Non-pigmented ciliary epithelial cell (primary cell): ENCODE data around the gene TMEM167B.
"Not testable (repeated sequence)": the region's sequence is repeated elsewhere in the genome, so short reads cannot be mapped to it uniquely, and the experiment has no call there.

Experiments
- DNase-seq: peaks from one replicate; pipeline ENCODE4 v3.0.0-alpha.2; 2010; ENCODE audit warnings: low read depth

The TMEM167B gene

DNA sequence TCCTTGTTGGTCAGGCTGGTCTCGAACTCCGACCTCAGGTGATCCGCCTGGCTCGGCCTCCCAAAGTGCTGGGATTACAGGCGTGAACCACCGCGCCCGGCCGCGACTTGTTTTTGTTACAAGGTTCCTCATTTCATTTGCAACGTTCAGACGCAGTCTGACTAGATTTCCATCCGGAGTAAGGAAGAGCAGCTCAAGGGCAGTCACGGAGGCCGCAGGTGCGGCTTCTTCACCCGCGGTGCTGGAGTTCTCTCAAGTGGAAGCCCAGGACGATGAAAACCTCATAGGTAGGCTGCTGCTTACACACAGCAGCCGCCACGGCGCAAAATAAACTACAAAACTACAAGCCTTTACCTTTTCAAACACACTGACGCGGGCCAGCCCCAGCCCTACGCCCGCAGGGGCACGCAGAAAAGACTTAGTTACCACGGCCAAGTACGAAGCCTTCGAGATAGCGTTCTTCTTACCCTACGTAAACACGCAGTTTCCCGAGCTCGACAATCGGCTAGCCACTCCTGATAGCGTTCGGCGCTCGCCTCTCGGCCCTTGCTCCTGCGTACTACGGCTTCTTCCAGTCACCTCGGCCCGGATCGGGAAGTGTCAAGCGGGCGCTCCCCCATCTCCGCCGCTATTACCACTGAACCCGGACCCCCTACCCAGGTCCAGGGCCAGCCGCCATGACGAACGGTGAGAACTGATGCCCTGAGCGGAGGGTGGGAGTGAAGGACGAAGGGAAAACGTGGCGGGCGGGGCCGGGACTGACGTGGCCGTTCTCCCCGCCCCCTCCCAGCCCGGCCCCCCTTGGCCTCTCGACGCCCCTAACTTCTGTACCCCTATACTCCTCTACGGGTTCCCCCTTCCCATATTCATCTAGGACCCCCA, at the start of gene TMEM167B:
Gene TMEM167B (plus strand): TSS at position 569 of the 882 bp plus-strand sequence. CDS start 109 bp downstream, at position 678.
- peak; percentile 87 for DNase-seq

DNA sequence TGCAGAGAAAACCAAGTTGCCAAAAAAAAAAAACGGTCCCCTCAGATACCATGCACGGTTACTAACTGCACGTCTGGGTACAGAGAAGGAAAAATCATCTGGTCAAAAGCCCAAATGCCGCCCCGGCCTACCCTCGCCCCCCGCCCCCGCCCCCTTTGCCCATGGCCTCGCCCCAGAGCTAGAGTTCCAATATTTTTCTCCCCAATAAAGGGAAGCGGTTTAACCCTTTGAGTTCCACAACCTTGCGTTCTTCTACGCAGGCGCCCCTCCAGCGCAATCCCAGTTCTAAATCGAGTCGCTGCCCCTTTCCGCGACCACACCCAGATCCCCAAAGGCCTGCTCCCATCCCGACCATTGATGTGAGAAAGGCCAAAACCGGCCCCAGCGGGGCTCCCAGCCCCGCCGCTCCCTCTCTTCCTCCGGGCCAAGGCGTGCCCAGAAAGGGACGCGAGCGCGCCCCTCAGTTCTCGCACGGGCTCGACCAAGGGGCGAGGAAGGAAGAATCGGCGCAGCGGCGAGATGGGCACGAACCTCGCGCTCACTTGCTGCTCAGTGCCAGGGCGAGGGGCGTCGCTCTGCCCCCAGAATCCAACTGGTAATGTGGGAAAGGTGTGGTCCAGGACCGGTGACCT, 49.5 kb upstream of the TMEM167B start:
- DNase-seq, result no peak

DNA sequence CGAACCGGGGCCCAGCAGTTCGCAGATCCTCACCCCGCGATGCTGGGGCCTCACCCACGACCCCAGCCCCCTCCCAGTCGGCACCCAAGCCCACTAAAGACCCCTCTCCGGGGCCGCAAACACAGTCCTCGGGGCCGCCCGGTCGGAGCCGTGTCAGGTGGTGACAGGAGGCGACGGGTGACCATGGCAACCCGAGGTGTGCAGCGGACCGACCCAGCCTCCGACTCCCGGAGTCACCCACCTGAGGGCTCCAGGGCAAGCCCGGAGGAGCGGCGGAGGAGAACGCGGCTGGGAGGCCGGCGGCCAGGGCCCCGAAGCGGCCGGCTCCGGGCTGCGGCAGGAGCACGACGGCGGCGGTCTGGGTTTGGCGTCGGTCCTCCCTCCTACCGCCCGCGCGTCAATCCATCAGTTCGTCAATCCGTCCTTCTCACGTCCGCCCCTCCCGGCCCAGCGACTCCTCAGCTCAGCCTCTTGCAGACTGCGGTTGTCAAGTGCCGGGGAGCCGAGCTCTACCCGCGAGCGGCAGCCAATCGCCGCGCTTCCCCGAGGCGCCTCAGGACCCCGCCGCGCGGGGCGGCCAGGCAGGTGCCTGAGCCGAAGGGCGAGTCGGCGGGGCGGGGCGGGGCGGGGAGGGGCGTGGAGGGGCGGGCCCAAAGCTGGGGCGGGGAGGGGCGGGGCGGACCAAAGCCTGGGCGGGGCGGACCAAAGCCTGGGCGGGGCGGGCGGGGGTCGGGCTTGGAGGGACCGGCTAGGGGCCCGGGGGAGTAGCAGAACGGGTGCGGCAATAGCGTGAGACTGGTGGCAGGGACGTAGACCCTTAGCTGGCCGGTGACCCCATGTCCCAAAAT, 48.7 kb upstream of the TMEM167B start, which contains the start of gene WDR47:
Gene WDR47 (minus strand): TSS at position 482 of the 848 bp plus-strand sequence. CDS start 18,590 bp downstream, outside the sequence.
- peak; percentile 80 for DNase-seq

DNA sequence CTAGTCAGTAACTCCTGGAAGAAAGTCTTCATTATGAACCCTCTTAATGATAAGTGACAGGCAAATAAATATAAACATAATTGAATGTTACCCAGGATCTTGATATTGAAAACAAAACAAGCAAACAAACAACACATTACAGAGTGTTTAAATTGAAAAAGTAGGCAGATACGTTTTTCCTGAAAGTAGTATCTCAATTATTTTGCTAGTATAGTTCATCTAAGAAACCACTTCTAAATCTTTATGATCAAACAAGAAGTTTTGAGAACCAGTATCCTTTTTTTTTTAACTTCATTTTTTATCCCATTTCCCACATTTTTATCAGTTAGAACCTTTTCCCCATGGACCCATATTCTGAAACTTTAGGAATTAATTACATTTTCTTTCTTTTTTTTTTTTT, 45.0 kb upstream of the TMEM167B start:
- DNase-seq, result no peak

- DNase-seq, result no peak
These were observed 43.9 kb upstream of the TMEM167B start for GRCh38 chr1:109046671-109047070.

DNA sequence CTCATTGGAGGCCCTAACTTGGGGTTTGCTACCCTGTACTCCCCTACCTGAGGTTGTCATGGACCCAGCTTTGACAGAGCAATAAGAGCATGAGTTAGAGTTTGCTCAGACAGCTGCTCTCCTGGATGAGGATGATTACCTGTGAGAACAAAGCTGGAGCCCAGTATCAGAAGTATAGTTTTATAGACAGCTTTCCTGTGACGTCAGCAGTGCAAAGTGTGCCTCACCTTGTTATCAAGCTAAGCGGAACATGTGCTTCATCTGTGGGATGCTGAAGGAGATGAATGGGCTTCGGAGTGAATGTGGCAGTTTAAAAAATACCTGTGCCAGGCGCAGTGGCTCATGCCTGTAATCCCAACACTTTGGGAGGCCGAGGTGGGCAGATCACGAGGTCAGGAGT, 43.2 kb upstream of the TMEM167B start:
- DNase-seq, result no peak

DNA sequence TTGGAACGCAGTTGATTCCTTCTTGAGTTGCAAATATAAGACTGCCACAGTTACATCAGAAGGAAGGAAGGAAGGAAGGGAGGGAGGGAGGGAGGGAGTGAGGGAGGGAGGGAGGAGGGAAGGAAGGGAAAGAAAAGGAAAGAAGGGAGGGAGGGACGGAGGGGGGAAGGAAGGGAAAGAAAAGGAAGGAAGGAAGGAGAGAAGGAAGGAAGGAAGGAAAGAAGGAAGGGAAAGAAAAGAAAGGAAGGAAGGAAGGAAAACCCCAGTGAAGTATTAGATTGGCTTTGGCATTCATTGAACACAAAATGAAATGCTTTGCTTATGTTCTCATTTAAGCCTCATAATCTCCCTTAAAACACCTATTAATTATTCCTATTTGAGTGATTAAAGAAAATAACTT, 42.2 kb upstream of the TMEM167B start:
- DNase-seq, result no peak

GRCh38 chr1:109050228-109050995, 40.2 kb upstream of the TMEM167B start:
- DNase-seq, result no peak

DNA sequence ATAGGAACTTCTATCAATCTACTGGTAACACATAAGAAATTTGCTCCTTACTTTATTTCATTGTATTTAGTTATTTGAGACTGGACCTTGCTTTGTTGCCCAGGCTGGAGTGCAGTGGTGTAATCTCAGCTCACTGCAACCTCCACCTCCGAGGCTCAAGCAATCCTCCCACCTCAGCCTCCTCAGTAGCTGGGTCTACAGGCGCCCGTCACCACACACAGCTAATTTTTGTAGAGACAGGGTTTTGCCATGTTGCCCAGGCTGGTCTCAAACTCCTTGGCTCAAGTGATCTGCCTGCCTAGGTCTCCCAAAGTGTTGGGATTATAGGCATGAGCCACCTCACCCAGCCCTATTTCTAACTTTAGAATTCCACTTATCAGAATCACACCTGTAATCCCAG, 38.4 kb upstream of the TMEM167B start:
- not testable (repeated sequence) for DNase-seq

GRCh38 chr1:109056064-109056463, 34.5 kb upstream of the TMEM167B start:
- DNase-seq, result no peak

DNA sequence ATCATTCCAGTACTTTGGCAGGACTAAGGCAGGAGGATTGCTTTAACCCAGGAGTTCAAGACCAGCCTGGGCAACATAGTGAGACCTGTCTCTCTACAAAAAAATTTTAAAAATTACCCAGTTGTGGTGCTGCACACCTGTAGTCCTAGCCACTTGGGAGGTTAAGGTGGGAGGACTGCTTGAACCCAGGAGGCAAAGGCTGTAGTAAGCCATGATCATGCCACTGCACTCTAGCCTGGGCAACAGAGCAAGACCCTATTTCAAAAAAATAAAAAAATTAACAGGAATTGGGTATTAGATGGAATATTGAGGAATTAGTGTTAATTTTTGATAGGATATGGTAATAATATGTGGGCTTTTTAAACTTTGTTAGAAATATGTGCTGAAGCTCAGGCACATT, 31.5 kb upstream of the TMEM167B start:
- no peak for DNase-seq

DNA sequence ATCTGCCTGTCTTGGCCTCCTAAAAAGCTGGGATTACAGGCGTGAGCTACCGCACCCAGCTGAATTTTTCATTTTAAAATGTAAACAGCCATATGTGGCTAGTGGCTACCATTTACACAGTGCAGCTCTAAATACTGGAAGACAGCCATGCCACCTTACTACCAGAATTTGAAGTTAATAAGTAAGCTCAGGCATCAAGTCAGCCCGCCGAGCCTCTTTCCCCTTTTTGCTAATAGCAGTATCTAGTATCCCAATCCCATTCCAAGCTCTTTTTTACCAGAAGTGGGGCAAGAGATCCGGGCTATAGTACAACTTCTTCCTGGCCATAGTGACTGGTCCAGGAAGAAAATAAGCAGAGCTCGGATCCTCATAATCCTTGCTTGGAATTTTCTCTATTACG, 29.9 kb upstream of the TMEM167B start:
- DNase-seq, result no peak

DNA sequence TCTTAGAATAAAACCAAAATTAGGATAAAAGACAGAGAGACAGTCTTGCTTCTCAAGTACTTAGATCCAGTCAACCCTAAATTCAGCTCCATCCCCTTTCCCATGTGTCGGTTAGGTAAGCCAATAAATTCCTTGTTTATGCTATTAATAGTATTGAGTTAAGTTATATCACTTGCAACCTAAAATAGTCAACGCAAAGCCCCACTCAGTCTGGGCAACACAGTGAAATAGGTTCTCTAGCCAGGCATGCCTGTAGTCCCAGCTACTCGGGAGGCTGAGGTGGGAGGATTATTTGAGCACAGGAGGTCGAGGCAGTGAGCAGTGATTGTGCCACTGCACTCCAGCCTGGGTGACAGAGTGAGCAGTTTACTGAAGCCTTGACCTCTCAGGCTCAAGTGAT, 29.4 kb upstream of the TMEM167B start:
- no peak for DNase-seq

- no peak for DNase-seq
These were observed 25.4 kb upstream of the TMEM167B start for GRCh38 chr1:109065137-109065536.

GRCh38 chr1:109067883-109068282, 22.7 kb upstream of the TMEM167B start:
- DNase-seq, result no peak

- DNase-seq, result no peak
These were observed 21.3 kb upstream of the TMEM167B start for GRCh38 chr1:109069294-109069693.

- DNase-seq, result peak; percentile 77
These were observed 14.8 kb upstream of the TMEM167B start, which contains the start of gene TAF13 for GRCh38 chr1:109075531-109076490. TAF13 (minus strand) TSS chr1:109076003; CDS start chr1:109075947, 56 bp downstream.

DNA sequence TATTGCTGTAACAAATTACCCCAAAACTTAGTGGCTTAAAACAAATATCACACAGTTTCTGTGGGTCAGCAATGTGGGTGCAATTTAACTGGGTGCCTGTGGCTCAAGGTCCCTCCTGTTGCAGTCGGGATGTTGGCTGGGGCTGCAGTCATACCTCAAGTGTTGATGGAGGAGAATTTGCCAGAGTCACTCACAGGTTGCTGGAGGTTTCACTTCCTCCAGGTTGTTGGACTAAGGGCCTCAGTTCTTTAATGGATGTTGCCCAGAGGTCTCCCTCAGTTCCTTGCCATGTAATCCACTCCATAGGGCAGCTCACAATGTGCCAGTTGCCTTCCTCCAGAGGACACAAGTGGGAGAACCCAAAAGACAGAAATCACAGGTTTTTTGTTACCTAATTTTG, 12.2 kb upstream of the TMEM167B start:
- DNase-seq, result no peak

- DNase-seq, result no peak
These were observed 11.3 kb upstream of the TMEM167B start for GRCh38 chr1:109079240-109079622.

DNA sequence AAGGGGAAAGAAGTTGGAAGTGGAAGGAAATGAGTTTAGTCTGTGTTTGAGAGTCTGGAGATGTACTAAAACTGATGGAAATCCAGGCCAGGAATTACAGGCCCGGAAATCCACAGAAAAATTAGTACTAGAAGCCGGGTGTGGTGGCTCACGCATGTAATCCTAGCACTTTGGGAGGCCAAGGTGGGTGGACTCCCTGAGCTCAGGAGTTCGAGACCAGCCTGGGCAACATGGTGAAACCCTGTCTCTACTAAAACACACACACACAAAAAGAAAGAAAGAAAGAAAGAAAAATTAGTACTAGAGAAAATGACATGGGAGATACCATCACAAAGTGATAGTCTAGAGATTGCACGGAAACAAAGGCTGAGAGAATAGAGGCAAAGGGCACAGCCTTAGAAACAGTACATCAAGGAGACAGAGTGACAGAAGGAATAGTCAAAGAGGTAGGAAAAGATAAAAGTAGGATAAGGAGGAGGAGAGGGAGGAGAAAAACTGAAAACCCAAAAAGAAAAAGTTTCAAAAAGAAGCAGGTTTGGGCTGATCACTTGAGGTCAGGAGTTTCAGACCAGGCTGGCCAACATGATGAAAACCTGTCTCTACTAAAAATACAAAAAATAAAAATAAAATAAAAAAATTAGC, 10.0 kb upstream of the TMEM167B start:
- no peak for DNase-seq
